Brain microvascular endothelial cell (primary cell): ENCODE measurements around the gene FBN1.

Experiments used
- DNase-seq: peaks from one replicate; pipeline ENCODE4 v3.0.0-alpha.2; 2020
- H3K27ac ChIP-seq: fragments of 250-450 bp; sonication (Bioruptor Pico); 2 replicates; pipeline ENCODE4 v1.5.1; 2020; ENCODE audit warnings: mild to moderate bottlenecking, moderate library complexity
- H3K27me3 ChIP-seq: fragments of 250-450 bp; sonication (Bioruptor Pico); replicated peaks from 2 replicates; pipeline ENCODE4 v1.5.1; 2020; ENCODE audit warnings: mild to moderate bottlenecking
- H3K36me3 ChIP-seq: fragments of 250-450 bp; sonication (Bioruptor Pico); replicated peaks from 2 replicates; pipeline ENCODE4 v1.5.1; 2020; ENCODE audit warnings: mild to moderate bottlenecking
- H3K4me3 ChIP-seq: 2 replicates; pipeline ENCODE4 v1.5.1; 2011; ENCODE audit warnings: low read depth, mild to moderate bottlenecking, control low read depth, low read length, moderate library complexity
- CTCF ChIP-seq: IDR thresholded peaks from 2 replicates; pipeline ENCODE4 v1.5.1; 2011; ENCODE audit warnings: low read depth, mild to moderate bottlenecking, moderate library complexity, low read length, control low read depth, inconsistent platforms; ENCODE audit errors: missing control alignments
- in situ Hi-C: cut with HindIII; loops from 2 replicates; pipeline ENCODE4 v1.10.0; 2017; ENCODE audit warnings: low sequenced_read_pairs, low pct_ligation_motif_present

Gene FBN1

GRCh38 chr15:48636511-48636910, 9.0 kb downstream of the FBN1 start:
- in situ Hi-C loops: no loop called here
- TF ChIP-seq CTCF: no peak
- DNase-seq: peak; percentile 85

GRCh38 chr15:48634893-48635292, 10.6 kb downstream of the FBN1 start:
- in situ Hi-C loops: no loop called here
- H3K27ac ChIP-seq: peak overlapping the region; percentile 82
- H3K4me3 ChIP-seq: no peak overlapping the region
- peaks cover 25% of the 10 kb centered on the region for H3K36me3 ChIP-seq
- DNase-seq: peak; percentile 53
- H3K27me3 ChIP-seq: no peaks in the 10 kb centered on the region
- no peak for TF ChIP-seq CTCF

More at GRCh38 chr15:48636511-48636910, 9.0 kb downstream of the FBN1 start:
- Histone ChIP-seq H3K4me3 (no peak overlapping the region), H3K27me3 (no peaks in the 10 kb centered on the region), H3K36me3 (peaks cover 31% of the 10 kb centered on the region), H3K27ac (peak overlapping the region; percentile 82)

- in situ Hi-C loops: no loop called here
These were observed 11.4 kb downstream of the FBN1 start for GRCh38 chr15:48634096-48634495.

GRCh38 chr15:48632651-48633050, 12.9 kb downstream of the FBN1 start:
- DNase-seq: no peak
- Histone ChIP-seq H3K27ac (peak overlapping the region; percentile 27), H3K36me3 (peaks cover 11% of the 10 kb centered on the region), H3K27me3 (no peaks in the 10 kb centered on the region), H3K4me3 (no peak overlapping the region)
- TF ChIP-seq CTCF: no peak
- in situ Hi-C loops: no loop called here

More at GRCh38 chr15:48634096-48634495, 11.4 kb downstream of the FBN1 start:
- no peak for DNase-seq
- no peak overlapping the region for H3K4me3 ChIP-seq
- TF ChIP-seq CTCF: no peak
- peaks cover 17% of the 10 kb centered on the region for H3K36me3 ChIP-seq
- H3K27ac ChIP-seq: peak overlapping the region; percentile 25
- no peaks in the 10 kb centered on the region for H3K27me3 ChIP-seq

GRCh38 chr15:48631176-48631770, 14.2 kb downstream of the FBN1 start:
- Histone ChIP-seq H3K27me3 (no peaks in the 10 kb centered on the region), H3K4me3 (no peak overlapping the region), H3K27ac (peak overlapping the region; percentile 27), H3K36me3 (peaks cover 11% of the 10 kb centered on the region)
- no peak for TF ChIP-seq CTCF
- in situ Hi-C loops: no loop called here
- DNase-seq: no peak

GRCh38 chr15:48630245-48630644, 15.3 kb downstream of the FBN1 start:
- TF ChIP-seq CTCF: no peak
- H3K36me3 ChIP-seq: peaks cover 11% of the 10 kb centered on the region
- no peak for DNase-seq
- in situ Hi-C loops: no loop called here
- H3K27ac ChIP-seq: no peak overlapping the region
- no peaks in the 10 kb centered on the region for H3K27me3 ChIP-seq
- no peak overlapping the region for H3K4me3 ChIP-seq
